Right atrium auricular region (tissue), 2 donors: ENCODE results near the gene KDM2B. TPM values are rescaled to one million over a fixed set of nuclear protein-coding genes. Genes with fewer than 3 reads are reported as not detected.

Source experiments
- DNase-seq: peaks from one replicate; pipeline ENCODE4 v3.0.0-alpha.2; 2019; ENCODE audit warnings: low spot score
- H3K27ac ChIP-seq, 2 donors: fragments of 200-600 bp; sonication (generic); 1 replicate in 1 of 2; 2 replicates in 1 of 2; pipeline ENCODE4 v1.5.1; 2016 to 2019
- H3K27me3 ChIP-seq, 2 donors: fragments of 200-600 bp; sonication (generic); one replicate each; pipeline versions ENCODE4 v1.5.1 to v1.6.0; 2017 to 2019
- H3K36me3 ChIP-seq: fragments of 200-600 bp; sonication (generic); one replicate; pipeline ENCODE4 v1.5.1; 2016
- H3K4me1 ChIP-seq, 2 donors: fragments of 200-600 bp; sonication (generic); one replicate each; pipeline versions ENCODE4 v1.5.1 to v1.6.0; 2017 to 2019
- H3K4me3 ChIP-seq, 2 donors: fragments of 200-600 bp; sonication (generic); 1 replicate in 1 of 2; 2 replicates in 1 of 2; pipeline ENCODE4 v1.5.1; 2017 to 2019; ENCODE audit warnings: mild to moderate bottlenecking in 1 of 2, moderate library complexity in 1 of 2
- H3K9me3 ChIP-seq, 2 donors: fragments of 200-600 bp; sonication (generic); one replicate each; pipeline ENCODE4 v1.5.1; 2019
- CTCF ChIP-seq, 2 donors: fragments of 200-600 bp; sonication (generic); IDR thresholded peaks; one replicate each; pipeline ENCODE4 v1.5.1; 2019; ENCODE audit warnings: antibody characterized with exemption in 2 of 2
- total RNA-seq, 2 donors: library from RNA; depleted of rRNA; stranded (reverse); fragments of >200 nt; gene quantifications; one replicate each; pipeline ENCODE4 v1.1.0, GENCODE V29; 2016

The KDM2B gene
- total RNA-seq, 2 donors from 2014 or later = 9.5 to 10.8 TPM

GRCh38 chr12:121467638-121468498 lies 113.0 kb downstream of the KDM2B start:
- DNase-seq = peak; percentile 63
- no peak for TF ChIP-seq CTCF (IDR thresholded peaks at IDR 0.05)
- Histone ChIP-seq H3K9me3 (no peaks in the 10 kb centered on the region), H3K27me3 (no peaks in the 10 kb centered on the region), H3K4me1 (peaks cover 0 to 23% of the 10 kb centered on the region in 2 donors), H3K36me3 (no peaks in the 10 kb centered on the region), H3K27ac (peak overlapping the region in 1 of 2 donors; percentile 46), H3K4me3 (peak overlapping the region; percentile 54 to 68)

GRCh38 chr12:121466794-121467637 lies 113.8 kb downstream of the KDM2B start:
- peak; percentile 89 for DNase-seq
- TF ChIP-seq CTCF (IDR thresholded peaks at IDR 0.05) = no peak
- H3K27me3 ChIP-seq = no peaks in the 10 kb centered on the region
- H3K27ac ChIP-seq = peak overlapping the region; percentile 70 to 76
- H3K4me3 ChIP-seq = peak overlapping the region; percentile 63 to 68
- peaks cover 0 to 23% of the 10 kb centered on the region in 2 donors for H3K4me1 ChIP-seq
- no peaks in the 10 kb centered on the region for H3K36me3 ChIP-seq
- no peaks in the 10 kb centered on the region for H3K9me3 ChIP-seq

GRCh38 chr12:121465921-121466793 lies 114.7 kb downstream of the KDM2B start:
- no peak for DNase-seq
- Histone ChIP-seq H3K36me3 (no peaks in the 10 kb centered on the region), H3K4me1 (peaks cover 0 to 23% of the 10 kb centered on the region in 2 donors), H3K4me3 (peak overlapping the region; percentile 63 to 68), H3K27me3 (no peaks in the 10 kb centered on the region), H3K9me3 (no peaks in the 10 kb centered on the region), H3K27ac (no peak overlapping the region)
- no peak for TF ChIP-seq CTCF (IDR thresholded peaks at IDR 0.05)

GRCh38 chr12:121464331-121464730 lies 116.5 kb downstream of the KDM2B start:
- Histone ChIP-seq H3K4me3 (no peak overlapping the region), H3K4me1 (peaks cover 0 to 23% of the 10 kb centered on the region in 2 donors), H3K27ac (no peak overlapping the region), H3K27me3 (no peaks in the 10 kb centered on the region), H3K36me3 (no peaks in the 10 kb centered on the region), H3K9me3 (no peaks in the 10 kb centered on the region)
- no peak for DNase-seq
- TF ChIP-seq CTCF (IDR thresholded peaks at IDR 0.05) = no peak

- Histone ChIP-seq H3K27ac (no peak overlapping the region), H3K36me3 (no peaks in the 10 kb centered on the region)
Measured at GRCh38 chr12:121461048-121461447, 119.8 kb downstream of the KDM2B start.

More at GRCh38 chr12:121461048-121461447, 119.8 kb downstream of the KDM2B start:
- Histone ChIP-seq H3K4me3 (no peak overlapping the region), H3K4me1 (peaks cover 0 to 17% of the 10 kb centered on the region in 2 donors), H3K27me3 (no peaks in the 10 kb centered on the region), H3K9me3 (no peaks in the 10 kb centered on the region)
- no peak for TF ChIP-seq CTCF (IDR thresholded peaks at IDR 0.05)
- no peak for DNase-seq
